GM23248 (cell line): Measurements from ENCODE around the gene MRPL37.

Experiments used
- EZH2 ChIP-seq: fragments of 200-600 bp; sonication (generic); IDR thresholded peaks from 2 replicates; pipeline ENCODE4 v1.6.1; 2018; ENCODE audit warnings: antibody characterized with exemption, mild to moderate bottlenecking; ENCODE audit not compliant: insufficient read depth, poor library complexity, severe bottlenecking
- EZH2phosphoT487 ChIP-seq: fragments of 200-600 bp; sonication (generic); IDR thresholded peaks from 2 replicates; pipeline ENCODE4 v1.6.1; 2018; ENCODE audit warnings: antibody characterized with exemption, moderate library complexity, mild to moderate bottlenecking, low read depth; ENCODE audit not compliant: insufficient read depth

DNA sequence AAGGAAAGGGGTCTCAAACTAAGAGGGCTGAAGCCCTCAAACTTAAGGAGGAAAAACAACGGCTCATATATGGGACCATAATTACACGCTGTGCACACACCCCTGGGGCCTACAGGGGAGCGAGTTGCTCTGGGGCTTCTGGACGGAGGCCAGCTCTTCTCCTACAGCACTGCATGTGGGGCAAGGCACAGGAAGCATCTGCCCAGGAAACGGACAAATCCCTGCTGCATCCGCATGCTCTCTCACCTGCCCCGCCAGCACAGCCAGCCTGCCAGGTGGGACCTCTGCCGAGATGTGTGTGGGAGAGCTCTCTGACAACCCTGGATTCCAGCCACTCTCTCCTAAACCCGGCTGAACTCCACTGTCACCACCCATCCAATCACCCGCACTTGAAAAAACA, 54.1 kb downstream of the MRPL37 start:
- no peak for TF ChIP-seq EZH2
- no peak for TF ChIP-seq EZH2phosphoT487
